Subcutaneous adipose tissue (tissue), 4 donors: Measurements from ENCODE around the gene IL3. TPM values are rescaled to one million over a fixed set of nuclear protein-coding genes. Genes with fewer than 3 reads are reported as not detected.

Experiments used
- total RNA-seq, 4 donors: library from RNA; depleted of rRNA; stranded (reverse); fragments of >200 nt; gene quantifications; one replicate each; pipeline ENCODE4 v1.1.0, GENCODE V29; 2016
- TF ChIP-seq, protein P1 (sequence below): fragments of 450-650 bp; IDR thresholded peaks from one replicate; pipeline ENCODE4 v1.5.1; 2016; ENCODE audit warnings: low read depth, mild to moderate bottlenecking, control low read depth, antibody characterized with exemption, moderate library complexity

IL3 gene
- total RNA-seq, 4 donors from 2014 or later: not detected

DNA sequence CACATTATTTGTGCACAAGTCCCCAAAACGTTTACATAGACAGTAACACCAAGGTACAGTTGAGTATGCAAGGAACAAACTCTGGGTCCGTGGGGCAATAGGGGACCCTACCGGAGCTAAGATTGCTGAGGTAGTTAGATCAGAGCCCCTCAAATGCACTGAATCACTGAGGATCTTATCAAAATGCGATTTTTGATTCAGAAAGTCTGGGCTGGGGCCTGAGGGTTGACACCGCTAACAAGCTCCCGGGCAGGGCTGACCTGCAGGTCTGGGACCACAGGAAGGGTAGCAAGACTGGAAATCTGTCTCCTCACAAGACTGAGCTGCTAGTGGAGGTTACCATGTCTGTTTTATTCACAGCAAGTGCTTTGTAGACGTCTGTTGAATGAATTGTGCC, 1.8 kb upstream of the IL3 start:
- TF ChIP-seq, protein P1, sequence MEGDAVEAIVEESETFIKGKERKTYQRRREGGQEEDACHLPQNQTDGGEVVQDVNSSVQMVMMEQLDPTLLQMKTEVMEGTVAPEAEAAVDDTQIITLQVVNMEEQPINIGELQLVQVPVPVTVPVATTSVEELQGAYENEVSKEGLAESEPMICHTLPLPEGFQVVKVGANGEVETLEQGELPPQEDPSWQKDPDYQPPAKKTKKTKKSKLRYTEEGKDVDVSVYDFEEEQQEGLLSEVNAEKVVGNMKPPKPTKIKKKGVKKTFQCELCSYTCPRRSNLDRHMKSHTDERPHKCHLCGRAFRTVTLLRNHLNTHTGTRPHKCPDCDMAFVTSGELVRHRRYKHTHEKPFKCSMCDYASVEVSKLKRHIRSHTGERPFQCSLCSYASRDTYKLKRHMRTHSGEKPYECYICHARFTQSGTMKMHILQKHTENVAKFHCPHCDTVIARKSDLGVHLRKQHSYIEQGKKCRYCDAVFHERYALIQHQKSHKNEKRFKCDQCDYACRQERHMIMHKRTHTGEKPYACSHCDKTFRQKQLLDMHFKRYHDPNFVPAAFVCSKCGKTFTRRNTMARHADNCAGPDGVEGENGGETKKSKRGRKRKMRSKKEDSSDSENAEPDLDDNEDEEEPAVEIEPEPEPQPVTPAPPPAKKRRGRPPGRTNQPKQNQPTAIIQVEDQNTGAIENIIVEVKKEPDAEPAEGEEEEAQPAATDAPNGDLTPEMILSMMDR: no peak

DNA sequence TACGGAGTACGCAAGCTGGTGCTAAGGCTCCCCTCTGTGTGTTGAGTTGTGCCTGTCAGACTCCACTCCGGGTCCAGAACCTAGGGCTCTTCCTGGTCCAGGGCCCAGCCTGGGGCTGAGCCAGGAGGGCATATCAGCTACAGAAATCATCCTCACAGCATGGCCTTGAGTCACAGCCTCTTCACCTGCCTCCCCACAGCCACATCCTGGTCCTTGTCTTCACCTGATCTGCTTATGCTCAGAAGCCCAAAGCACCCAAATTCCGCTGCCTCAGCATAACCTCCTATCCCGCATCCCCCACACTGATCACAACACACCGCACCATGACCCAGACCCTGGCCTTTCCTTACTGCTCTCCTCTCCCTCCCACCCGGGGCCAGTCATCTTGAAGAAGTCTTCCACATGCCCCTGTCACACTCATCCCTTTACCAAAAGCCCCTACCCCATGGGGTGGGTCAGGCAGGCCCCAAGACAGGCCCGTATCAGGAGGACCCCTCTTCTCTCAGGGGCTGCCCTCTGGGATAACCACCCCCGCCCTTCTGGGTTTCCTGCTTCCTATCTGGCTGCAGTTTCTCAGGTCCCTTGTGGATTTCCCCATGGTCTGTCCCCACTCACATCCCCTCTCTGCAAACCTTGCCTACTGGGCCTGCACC, 1.3 kb upstream of the IL3 start:
- TF ChIP-seq, protein P1: no peak

DNA sequence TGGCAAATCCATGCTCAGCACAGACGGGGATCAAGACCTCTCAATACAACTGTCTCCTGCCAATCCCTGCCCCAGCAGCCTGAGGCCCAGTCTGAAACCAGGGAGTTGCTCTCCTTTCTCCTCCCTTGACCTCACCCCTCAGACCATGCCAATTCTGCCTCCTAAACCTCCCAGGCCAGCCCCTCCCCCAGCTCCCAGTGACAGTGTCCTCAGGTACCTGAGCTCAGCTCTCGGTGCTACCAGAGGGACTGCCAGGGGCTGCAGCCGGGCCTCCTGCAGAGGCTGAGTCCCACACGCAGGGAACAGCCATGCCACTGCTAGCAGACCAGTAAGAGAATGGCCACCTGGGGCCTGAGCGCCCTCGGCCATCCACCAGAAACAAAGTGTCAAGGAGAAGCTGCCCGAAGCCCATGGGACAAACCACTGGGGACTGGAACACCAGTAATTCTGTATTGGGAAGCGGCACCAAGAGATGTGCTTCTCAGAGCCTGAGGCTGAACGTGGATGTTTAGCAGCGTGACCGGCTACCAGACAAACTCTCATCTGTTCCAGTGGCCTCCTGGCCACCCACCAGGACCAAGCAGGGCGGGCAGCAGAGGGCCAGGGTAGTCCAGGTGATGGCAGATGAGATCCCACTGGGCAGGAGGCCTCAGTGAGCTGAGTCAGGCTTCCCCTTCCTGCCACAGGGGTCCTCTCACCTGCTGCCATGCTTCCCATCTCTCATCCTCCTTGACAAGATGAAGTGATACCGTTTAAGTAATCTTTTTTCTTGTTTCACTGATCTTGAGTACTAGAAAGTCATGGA, 557 bp upstream of the IL3 start:
- TF ChIP-seq, protein P1: no peak

DNA sequence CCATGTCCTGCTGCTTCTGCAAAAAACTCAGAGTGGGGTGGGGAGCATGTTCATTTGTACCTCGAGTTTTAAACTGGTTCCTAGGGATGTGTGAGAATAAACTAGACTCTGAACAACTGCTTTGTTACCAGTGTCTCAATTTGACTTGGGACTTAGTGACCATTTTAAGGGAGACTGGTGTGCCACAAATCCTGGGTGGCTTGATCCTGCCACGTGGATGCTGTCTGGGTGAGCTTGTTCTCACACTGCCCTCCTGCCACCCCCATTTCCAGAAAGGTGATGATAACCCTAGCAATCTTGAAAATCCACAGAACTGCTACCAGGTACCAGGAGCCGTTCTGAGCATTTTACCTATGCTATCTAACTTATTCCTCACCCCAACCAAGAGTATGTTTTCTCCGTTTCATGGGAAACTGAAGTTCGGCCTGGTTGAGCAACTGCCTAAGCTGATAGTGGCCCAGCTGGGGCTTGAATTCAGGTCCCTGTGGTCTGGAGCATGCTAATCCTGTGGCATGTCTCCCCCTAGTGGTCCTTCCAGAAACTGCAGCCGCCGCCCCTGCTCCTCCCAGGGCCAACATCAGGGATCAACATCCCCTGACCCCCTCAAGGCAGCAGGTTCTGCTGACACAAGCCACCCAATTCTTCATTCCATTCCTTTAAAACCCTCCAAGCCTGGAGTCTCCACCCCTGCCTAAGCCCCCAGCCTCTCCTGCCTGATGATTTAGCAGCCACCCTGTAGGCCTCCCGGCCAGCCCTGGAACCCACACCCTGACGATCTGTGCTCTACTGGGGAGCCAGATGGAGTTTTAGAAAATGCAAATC, 2.8 kb downstream of the IL3 start:
- TF ChIP-seq, protein P1: no peak

DNA sequence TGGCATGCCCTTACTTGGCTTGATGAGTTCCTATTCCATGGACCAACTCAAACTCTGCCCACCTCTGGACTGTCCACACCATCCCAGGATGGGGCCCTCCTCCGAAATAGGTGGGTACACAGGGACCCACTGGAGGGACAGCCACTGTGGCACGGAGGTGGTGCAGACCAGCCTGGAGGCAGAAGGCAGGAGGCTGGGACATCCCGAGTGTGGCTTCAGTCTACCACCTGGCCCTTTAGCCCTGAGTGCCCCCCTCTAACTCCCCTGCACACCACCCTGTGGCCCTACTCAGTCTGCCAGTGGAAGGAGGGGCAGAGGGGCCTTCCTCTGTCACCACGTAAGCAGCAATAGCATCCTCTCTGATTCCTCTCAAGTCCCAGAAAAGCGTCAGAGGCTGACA, 3.7 kb downstream of the IL3 start:
- TF ChIP-seq, protein P1: no peak

DNA sequence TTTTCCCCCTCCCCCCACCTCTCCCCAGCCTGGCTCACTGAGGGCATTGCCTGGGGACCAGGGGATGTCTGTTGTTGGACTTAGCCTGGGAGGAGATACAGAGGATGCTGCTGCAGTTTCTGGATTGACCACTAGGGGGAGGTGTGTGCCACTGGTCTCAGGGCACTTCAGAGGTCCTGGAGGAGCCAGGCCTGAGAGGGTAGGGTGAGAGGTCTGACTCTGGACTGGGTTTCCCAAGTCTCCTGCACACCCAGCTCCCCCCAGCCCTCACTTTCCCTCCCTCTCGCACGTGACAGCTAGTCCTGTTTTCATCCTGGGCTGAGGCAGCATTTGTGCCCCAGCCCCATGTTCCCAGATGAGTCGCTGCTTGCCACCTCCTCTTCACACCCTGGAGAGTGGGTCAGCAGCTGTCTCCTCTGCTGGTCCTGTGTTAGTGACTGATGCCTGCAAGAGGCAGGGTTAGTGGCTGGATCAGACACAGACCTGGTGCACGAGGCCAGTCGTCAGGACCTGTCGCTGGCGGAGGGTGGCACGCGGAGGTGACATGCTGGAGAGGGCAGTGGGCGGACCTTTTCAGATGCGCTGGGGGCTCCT, 4.4 kb downstream of the IL3 start:
- TF ChIP-seq, protein P1: no peak
